HG03565 (cell line): ENCODE measurements around the gene DGCR6L.
"Not testable (repeated sequence)": the region's sequence is repeated elsewhere in the genome, so short reads cannot be mapped to it uniquely, and the experiment has no call there.

Source experiments
- ATAC-seq: cut with Tn5 transposase; IDR thresholded peaks from one replicate; pipeline ENCODE4 v1.9.1; 2021; ENCODE audit warnings: mild to moderate bottlenecking, moderate library complexity; ENCODE audit not compliant: unreplicated experiment

Gene DGCR6L

GRCh38 chr22:20319745-20320658 lies at the start of gene DGCR6L:
DGCR6L (minus strand) TSS chr22:20320060; CDS start chr22:20319988, 72 bp downstream.
- ATAC-seq, result peak; percentile 61

- not testable (repeated sequence) for ATAC-seq
Measured at GRCh38 chr22:20368875-20369274, 49.0 kb upstream of the DGCR6L start.

GRCh38 chr22:20366841-20367240 lies 47.0 kb upstream of the DGCR6L start:
- ATAC-seq, result not testable (repeated sequence)

GRCh38 chr22:20364335-20365260 lies 44.7 kb upstream of the DGCR6L start:
- ATAC-seq, result not testable (repeated sequence)

GRCh38 chr22:20362403-20362802 lies 42.5 kb upstream of the DGCR6L start:
- ATAC-seq, result not testable (repeated sequence)

- not testable (repeated sequence) for ATAC-seq
Measured at GRCh38 chr22:20361752-20362229, 41.9 kb upstream of the DGCR6L start.

- not testable (repeated sequence) for ATAC-seq
Measured at GRCh38 chr22:20360866-20361751, 41.2 kb upstream of the DGCR6L start.

GRCh38 chr22:20360261-20360660 lies 40.4 kb upstream of the DGCR6L start:
- ATAC-seq, result not testable (repeated sequence)

- ATAC-seq, result not testable (repeated sequence)
Measured at GRCh38 chr22:20358503-20359239, 38.8 kb upstream of the DGCR6L start.

GRCh38 chr22:20357967-20358366 lies 38.1 kb upstream of the DGCR6L start:
- not testable (repeated sequence) for ATAC-seq

GRCh38 chr22:20356906-20357305 lies 37.0 kb upstream of the DGCR6L start:
- ATAC-seq, result not testable (repeated sequence)

GRCh38 chr22:20355939-20356636 lies 36.2 kb upstream of the DGCR6L start:
- not testable (repeated sequence) for ATAC-seq

- ATAC-seq, result no peak
Measured at GRCh38 chr22:20354238-20354975, 34.5 kb upstream of the DGCR6L start.

GRCh38 chr22:20352536-20352935 lies 32.7 kb upstream of the DGCR6L start:
- ATAC-seq, result not testable (repeated sequence)

- ATAC-seq, result not testable (repeated sequence)
Measured at GRCh38 chr22:20346553-20346952, 26.7 kb upstream of the DGCR6L start.

- ATAC-seq, result not testable (repeated sequence)
Measured at GRCh38 chr22:20338291-20338690, 18.4 kb upstream of the DGCR6L start.

- not testable (repeated sequence) for ATAC-seq
Measured at GRCh38 chr22:20337807-20338206, 17.9 kb upstream of the DGCR6L start.

GRCh38 chr22:20336561-20336960 lies 16.7 kb upstream of the DGCR6L start:
- ATAC-seq, result not testable (repeated sequence)
